Measurements from ENCODE around the gene ISLR. TPM values are rescaled to one million over a fixed set of nuclear protein-coding genes. Genes with fewer than 3 reads are reported as not detected.

Gene ISLR
- total and polyA plus RNA-seq, 2 of the 4 experiments (the other 2 are of a cell fraction): under 0.01 to 0.79 TPM

DNA sequence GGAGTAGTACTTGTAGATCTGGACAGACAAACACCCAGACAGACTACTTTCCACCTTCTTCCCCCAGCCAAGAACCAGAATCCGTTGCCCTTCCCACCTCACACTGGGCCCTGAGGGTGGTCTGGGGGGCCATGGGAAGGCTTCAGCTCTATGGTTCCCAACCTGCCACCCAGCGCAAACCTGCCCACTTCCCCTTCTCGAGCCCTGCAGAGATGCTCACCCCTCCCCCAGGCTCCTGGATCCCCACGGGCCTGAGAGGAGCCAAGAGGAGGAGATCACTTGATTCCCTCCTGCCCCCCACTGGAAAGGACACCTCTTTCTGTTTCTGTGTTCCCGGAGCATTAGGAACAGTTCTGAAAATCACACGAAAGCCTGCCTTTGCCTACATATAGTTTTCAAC is 20.4 kb downstream of the ISLR start:
- H2BK15ac ChIP-seq (ENCODE audit: low read depth, low read length): no peak overlapping the region
- peak overlapping the region; percentile 65; the same call in 1 of the 2 replicates for H2BK20ac ChIP-seq (ENCODE audit: low read depth, low read length)
- H3K4ac ChIP-seq (ENCODE audit: low read depth, low read length): peak overlapping the region; percentile 1
- H2AFZ ChIP-seq (replicated peaks; ENCODE audit: low read length, poor library complexity): peak overlapping the region; percentile 47
- H3K18ac ChIP-seq (ENCODE audit: low read depth, low read length): no peak overlapping the region
- ATAC-seq (ENCODE audit: low read depth) (no peak), DNase-seq (no peak)
- TF ChIP-seq SMC3 (IDR thresholded peaks at IDR 0.05; ENCODE audit: low read depth, low read length) (no peak), POLR2A (IDR thresholded peaks at IDR 0.05; ENCODE audit: low read depth, low read length) (no peak), BHLHE40 (IDR thresholded peaks at IDR 0.05; ENCODE audit: low read depth, low read length) (no peak), RFX5 (IDR thresholded peaks at IDR 0.05; ENCODE audit: low read depth, low read length) (no peak), MXI1 (IDR thresholded peaks at IDR 0.05; ENCODE audit: borderline replicate concordance, low read depth, low read length) (no peak), CHD1 (IDR thresholded peaks at IDR 0.05; ENCODE audit: low read depth, low read length) (no peak), MAFK (IDR thresholded peaks at IDR 0.05; ENCODE audit: low read depth, low read length) (no peak), RAD21 (IDR thresholded peaks at IDR 0.05; ENCODE audit: low read length) (no peak)
- TF ChIP-seq, protein P1, sequence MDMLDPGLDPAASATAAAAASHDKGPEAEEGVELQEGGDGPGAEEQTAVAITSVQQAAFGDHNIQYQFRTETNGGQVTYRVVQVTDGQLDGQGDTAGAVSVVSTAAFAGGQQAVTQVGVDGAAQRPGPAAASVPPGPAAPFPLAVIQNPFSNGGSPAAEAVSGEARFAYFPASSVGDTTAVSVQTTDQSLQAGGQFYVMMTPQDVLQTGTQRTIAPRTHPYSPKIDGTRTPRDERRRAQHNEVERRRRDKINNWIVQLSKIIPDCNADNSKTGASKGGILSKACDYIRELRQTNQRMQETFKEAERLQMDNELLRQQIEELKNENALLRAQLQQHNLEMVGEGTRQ (IDR thresholded peaks at IDR 0.05; ENCODE audit: low read depth, low read length): no peak
- TF ChIP-seq, protein P2, sequence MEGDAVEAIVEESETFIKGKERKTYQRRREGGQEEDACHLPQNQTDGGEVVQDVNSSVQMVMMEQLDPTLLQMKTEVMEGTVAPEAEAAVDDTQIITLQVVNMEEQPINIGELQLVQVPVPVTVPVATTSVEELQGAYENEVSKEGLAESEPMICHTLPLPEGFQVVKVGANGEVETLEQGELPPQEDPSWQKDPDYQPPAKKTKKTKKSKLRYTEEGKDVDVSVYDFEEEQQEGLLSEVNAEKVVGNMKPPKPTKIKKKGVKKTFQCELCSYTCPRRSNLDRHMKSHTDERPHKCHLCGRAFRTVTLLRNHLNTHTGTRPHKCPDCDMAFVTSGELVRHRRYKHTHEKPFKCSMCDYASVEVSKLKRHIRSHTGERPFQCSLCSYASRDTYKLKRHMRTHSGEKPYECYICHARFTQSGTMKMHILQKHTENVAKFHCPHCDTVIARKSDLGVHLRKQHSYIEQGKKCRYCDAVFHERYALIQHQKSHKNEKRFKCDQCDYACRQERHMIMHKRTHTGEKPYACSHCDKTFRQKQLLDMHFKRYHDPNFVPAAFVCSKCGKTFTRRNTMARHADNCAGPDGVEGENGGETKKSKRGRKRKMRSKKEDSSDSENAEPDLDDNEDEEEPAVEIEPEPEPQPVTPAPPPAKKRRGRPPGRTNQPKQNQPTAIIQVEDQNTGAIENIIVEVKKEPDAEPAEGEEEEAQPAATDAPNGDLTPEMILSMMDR (conservative IDR thresholded peaks at IDR 0.05; ENCODE audit: low read depth, low read length): no peak
- H2AK5ac ChIP-seq (ENCODE audit: low read depth, low read length): peak overlapping the region; percentile 30; the same call in 1 of the 2 replicates
- intact Hi-C loops (cut with micrococcal nuclease): no loop called here
- H4K20me1 ChIP-seq (ENCODE audit: insufficient read depth, low read length): peaks cover 8% of the 10 kb centered on the region; the same call in 1 of the 2 replicates
- H2BK5ac ChIP-seq (ENCODE audit: low read depth, low read length, poor library complexity, severe bottlenecking): no peak overlapping the region
- H3K9me1 ChIP-seq (ENCODE audit: insufficient read depth, low read length): peaks cover 21% of the 10 kb centered on the region
- H2AK9ac ChIP-seq (replicated peaks; ENCODE audit: low read depth, low read length, poor library complexity): peak overlapping the region; percentile 11
- CTCF ChIA-PET: no interaction called here
- no peak overlapping the region for H3K23ac ChIP-seq (ENCODE audit: low read depth, low read length)
- H4K8ac ChIP-seq (ENCODE audit: low read depth in 2 of 2, low read length in 2 of 2): no peak overlapping the region
- H3K9ac ChIP-seq (ENCODE audit: low read depth, low read length): no peak overlapping the region
- H3K79me1 ChIP-seq (ENCODE audit: low read depth in 1 of 2, low read length in 2 of 2): no peaks in the 10 kb centered on the region
- H3K27me3 ChIP-seq (ENCODE audit: control insufficient read depth, insufficient read depth, low read length): no peaks in the 10 kb centered on the region; the same call in 1 of the 2 replicates
- H2BK120ac ChIP-seq (ENCODE audit: low read depth, low read length): peak overlapping the region; percentile 37; the same call in 1 of the 2 replicates
- H3K9me3 ChIP-seq (ENCODE audit: control insufficient read depth, insufficient read depth, low read length): no peaks in the 10 kb centered on the region
- no peak overlapping the region for H3K56ac ChIP-seq (ENCODE audit: extremely low read depth, insufficient read depth, low read length)
- no peak overlapping the region for H3K4me2 ChIP-seq (ENCODE audit: low read depth, low read length)
- no peak overlapping the region for H4K5ac ChIP-seq (ENCODE audit: low read depth, low read length)
- in situ Hi-C loops (cut with MboI; ENCODE audit: low sequenced_read_pairs): no loop called here
- WGBS, 2 experiments (ENCODE audit: extremely low coverage in 2 of 2, insufficient read length in 1 of 2): no CpG with 5 or more reads among the region's 6 CpGs
- H3K27ac ChIP-seq (ENCODE audit: insufficient read depth, low read length): no peak overlapping the region
- BruUV-seq (replicated peaks): no TSS peak
- no peak overlapping the region for H4K91ac ChIP-seq (ENCODE audit: insufficient read depth, low read depth, low read length)
- peaks cover 13% of the 10 kb centered on the region for H3K4me1 ChIP-seq (ENCODE audit: control insufficient read depth, insufficient read depth, low read length)
- H3K4me3 ChIP-seq (ENCODE audit: insufficient read depth, low read depth, low read length): no peak overlapping the region
- H3K36me3 ChIP-seq (ENCODE audit: control insufficient read depth, insufficient read depth, low read length): no peaks in the 10 kb centered on the region
- POLR2A ChIA-PET (ENCODE audit: unreplicated experiment): no interaction called here
- H3K14ac ChIP-seq (replicated peaks; ENCODE audit: low read depth, low read length): no peak overlapping the region
- dilution Hi-C loops (cut with HindIII; ENCODE audit: low sequenced_read_pairs, unreplicated experiment): no loop called here
